ENCODE results near the gene ENDOV. TPM values are rescaled to one million over a fixed set of nuclear protein-coding genes. Genes with fewer than 3 reads are reported as not detected.

ENDOV gene
- total and polyA plus RNA-seq, 2 donors (not counting 3 experiments of a cell fraction or from before 2014, with no cell fraction given), result 20.4 to 25.9 TPM

DNA sequence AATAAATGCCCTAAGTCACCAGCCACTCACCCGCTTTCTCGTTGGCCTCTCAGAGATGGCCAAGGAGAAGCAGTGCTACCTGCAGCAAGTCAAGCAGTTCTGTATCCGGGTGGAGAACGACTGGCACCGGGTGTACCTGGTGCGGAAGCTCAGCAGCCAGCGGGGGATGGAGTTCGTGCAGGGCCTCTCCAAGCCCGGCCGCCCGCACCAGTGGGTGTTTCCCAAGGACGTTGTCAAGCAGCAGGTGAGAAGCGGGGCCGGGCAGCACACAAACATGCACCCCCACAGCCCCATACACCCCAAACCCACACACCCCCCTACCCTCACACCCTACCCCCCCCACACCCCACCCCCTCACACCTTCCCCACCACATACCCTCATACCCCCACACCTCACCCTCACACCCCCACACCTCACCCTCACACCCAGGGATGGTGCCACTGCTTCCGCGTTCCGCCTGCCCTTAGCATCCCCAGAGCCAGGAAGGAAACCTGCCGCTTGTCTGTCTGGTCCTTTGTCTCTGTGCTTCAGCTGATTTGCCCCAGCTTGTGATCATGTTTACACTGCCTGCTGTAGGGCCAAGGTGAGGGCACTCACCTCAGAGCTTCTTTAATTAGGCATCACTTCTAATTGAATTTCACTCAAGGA is 41.9 kb upstream of the ENDOV start:
- Histone ChIP-seq H3K9me3 (replicated peaks; ENCODE audit: control insufficient read depth, insufficient read depth, low read length) (no peaks in the 10 kb centered on the region), H4K20me1 (replicated peaks; ENCODE audit: control insufficient read depth, extremely low read depth, insufficient read depth, low read length) (no peaks in the 10 kb centered on the region), H3K79me2 (ENCODE audit: control insufficient read depth, insufficient read depth, low read length) (no peaks in the 10 kb centered on the region), H3K36me3 (ENCODE audit: control insufficient read depth in 2 of 2, extremely low read depth in 1 of 2, insufficient read depth in 2 of 2, low read length in 2 of 2) (peaks cover 27 to 51% of the 10 kb centered on the region in 2 experiments), H3K4me3 (replicated peaks in 1 of 3; ENCODE audit: insufficient read depth in 1 of 3, low read depth in 1 of 3, low read length in 3 of 3) (no peak overlapping the region), H3K27ac (ENCODE audit: insufficient read depth, low read depth, low read length) (no peak overlapping the region), H3K4me1 (ENCODE audit: control insufficient read depth, extremely low read depth, insufficient read depth, low read length) (no peaks in the 10 kb centered on the region), H3K9me1 (replicated peaks; ENCODE audit: control insufficient read depth, extremely low read depth, insufficient read depth, low read length) (no peaks in the 10 kb centered on the region), H3K27me3 (ENCODE audit: control insufficient read depth in 2 of 2, insufficient read depth in 2 of 2, low read length in 2 of 2) (no peaks in the 10 kb centered on the region), H2AFZ (ENCODE audit: low read depth, low read length) (no peak overlapping the region), H3K4me2 (ENCODE audit: insufficient read depth, low read length) (no peak overlapping the region), H3K9ac (replicated peaks; ENCODE audit: extremely low read depth, insufficient read depth, low read length) (no peak overlapping the region)
- dilution Hi-C loops (cut with MboI; ENCODE audit: extremely low pct_ligation_motif_present, low sequenced_read_pairs) (no loop called here), intact Hi-C loops (cut with micrococcal nuclease) (no loop called here)
- ChIA-PET CTCF (no interaction called here), POLR2A (interaction anchor here (0.7 kb wide), 1 partner anchor 46 kb away, joined by 7 read pairs; no protein-coding TSS in a partner anchor)
- TF ChIP-seq, protein P1, sequence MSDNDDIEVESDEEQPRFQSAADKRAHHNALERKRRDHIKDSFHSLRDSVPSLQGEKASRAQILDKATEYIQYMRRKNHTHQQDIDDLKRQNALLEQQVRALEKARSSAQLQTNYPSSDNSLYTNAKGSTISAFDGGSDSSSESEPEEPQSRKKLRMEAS (IDR thresholded peaks at IDR 0.05; ENCODE audit: insufficient read depth, insufficient read length), result no peak
- TF ChIP-seq FOS (IDR thresholded peaks at IDR 0.05; ENCODE audit: borderline replicate concordance, insufficient read depth, low read length) (no peak), EZH2 (IDR thresholded peaks at IDR 0.05; ENCODE audit: borderline replicate concordance, low read depth, low read length, severe bottlenecking) (no peak), POLR2AphosphoS5 (IDR thresholded peaks at IDR 0.05; ENCODE audit: insufficient read depth, low read depth, low read length) (no peak), JUN (IDR thresholded peaks at IDR 0.05; ENCODE audit: borderline replicate concordance, insufficient read depth, insufficient read length, low read depth) (no peak)
- no peak for FAIRE-seq
- DNase-seq (ENCODE audit: low read depth, low spot score), result no peak
- no TSS peak for BruUV-seq (replicated peaks)

DNA sequence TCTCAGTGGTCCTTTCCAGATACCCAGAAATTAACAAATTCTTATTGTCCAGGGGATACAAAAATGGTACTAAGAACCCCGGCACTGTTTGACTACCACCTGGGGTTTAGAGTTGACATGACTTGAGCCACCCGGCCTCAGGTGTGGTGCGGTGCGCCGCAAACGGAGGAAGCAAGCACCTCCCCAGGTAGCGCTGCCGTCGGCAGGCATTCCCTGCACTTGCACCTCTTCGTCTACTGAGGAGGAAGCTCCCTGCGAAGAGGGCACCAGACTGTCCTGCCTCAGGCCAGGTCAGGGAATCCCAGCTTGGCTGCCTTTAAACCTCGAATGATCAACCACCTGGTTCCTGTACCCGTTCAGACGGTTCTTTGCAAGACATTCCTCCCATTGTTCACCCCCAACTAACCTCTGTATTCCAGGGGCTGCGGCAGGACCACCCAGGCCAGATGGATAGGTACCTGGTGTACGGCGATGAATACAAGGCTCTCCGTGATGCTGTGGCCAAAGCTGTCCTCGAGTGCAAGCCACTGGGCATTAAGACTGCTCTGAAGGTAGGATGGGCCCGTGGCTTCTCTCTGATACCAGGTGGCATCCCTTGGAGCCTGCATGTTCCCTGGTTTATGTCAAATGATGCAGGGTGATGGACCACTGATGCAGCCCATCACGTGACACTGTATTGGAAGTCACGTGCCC is 40.8 kb upstream of the ENDOV start:
- no TSS peak for BruUV-seq (replicated peaks)
- no peaks in the 10 kb centered on the region for H3K9me1 ChIP-seq (replicated peaks; ENCODE audit: control insufficient read depth, extremely low read depth, insufficient read depth, low read length)
- H3K4me3 ChIP-seq (replicated peaks in 1 of 3; ENCODE audit: insufficient read depth in 1 of 3, low read depth in 1 of 3, low read length in 3 of 3), result no peak overlapping the region
- H4K20me1 ChIP-seq (replicated peaks; ENCODE audit: control insufficient read depth, extremely low read depth, insufficient read depth, low read length), result no peaks in the 10 kb centered on the region
- DNase-seq (ENCODE audit: low read depth, low spot score), result no peak
- intact Hi-C loops (cut with micrococcal nuclease), result no loop called here
- ChIA-PET CTCF (interaction anchor here (1.5 kb wide), 1 partner anchor 12 kb away, joined by 4 read pairs; no protein-coding TSS in a partner anchor), POLR2A (interaction anchor here (0.5 to 0.7 kb wide), 2 partner anchors 35 to 47 kb away, joined by 3 to 7 read pairs; no protein-coding TSS in a partner anchor)
- H2AFZ ChIP-seq (ENCODE audit: low read depth, low read length), result no peak overlapping the region
- H3K36me3 ChIP-seq (ENCODE audit: control insufficient read depth in 2 of 2, extremely low read depth in 1 of 2, insufficient read depth in 2 of 2, low read length in 2 of 2), result peaks cover 22 to 49% of the 10 kb centered on the region in 2 experiments
- dilution Hi-C loops (cut with MboI; ENCODE audit: extremely low pct_ligation_motif_present, low sequenced_read_pairs), result no loop called here
- no peaks in the 10 kb centered on the region for H3K9me3 ChIP-seq (replicated peaks; ENCODE audit: control insufficient read depth, insufficient read depth, low read length)
- H3K4me2 ChIP-seq (ENCODE audit: insufficient read depth, low read length), result no peak overlapping the region
- no peaks in the 10 kb centered on the region for H3K27me3 ChIP-seq (ENCODE audit: control insufficient read depth in 2 of 2, insufficient read depth in 2 of 2, low read length in 2 of 2)
- no peaks in the 10 kb centered on the region for H3K79me2 ChIP-seq (ENCODE audit: control insufficient read depth, insufficient read depth, low read length)
- H3K9ac ChIP-seq (replicated peaks; ENCODE audit: extremely low read depth, insufficient read depth, low read length), result no peak overlapping the region
- no peak overlapping the region for H3K27ac ChIP-seq (ENCODE audit: insufficient read depth, low read depth, low read length)
- H3K4me1 ChIP-seq (ENCODE audit: control insufficient read depth, extremely low read depth, insufficient read depth, low read length), result no peaks in the 10 kb centered on the region
- FAIRE-seq, result no peak
- TF ChIP-seq POLR2AphosphoS5 (IDR thresholded peaks at IDR 0.05; ENCODE audit: insufficient read depth, low read depth, low read length) (no peak), POLR2A (IDR thresholded peaks at IDR 0.05; ENCODE audit: low read depth, low read length) (no peak), EZH2 (IDR thresholded peaks at IDR 0.05; ENCODE audit: borderline replicate concordance, low read depth, low read length, severe bottlenecking) (no peak), MYC (IDR thresholded peaks at IDR 0.05; ENCODE audit: low read depth, low read length) (no peak), FOS (IDR thresholded peaks at IDR 0.05; ENCODE audit: borderline replicate concordance, insufficient read depth, low read length) (no peak), GATA2 (IDR thresholded peaks at IDR 0.05; ENCODE audit: insufficient read depth, insufficient read length, low read depth, low read length) (no peak), JUN (IDR thresholded peaks at IDR 0.05; ENCODE audit: borderline replicate concordance, insufficient read depth, insufficient read length, low read depth) (no peak)
- TF ChIP-seq, protein P1 (IDR thresholded peaks at IDR 0.05; ENCODE audit: insufficient read depth, insufficient read length), result no peak
- TF ChIP-seq, protein P2, sequence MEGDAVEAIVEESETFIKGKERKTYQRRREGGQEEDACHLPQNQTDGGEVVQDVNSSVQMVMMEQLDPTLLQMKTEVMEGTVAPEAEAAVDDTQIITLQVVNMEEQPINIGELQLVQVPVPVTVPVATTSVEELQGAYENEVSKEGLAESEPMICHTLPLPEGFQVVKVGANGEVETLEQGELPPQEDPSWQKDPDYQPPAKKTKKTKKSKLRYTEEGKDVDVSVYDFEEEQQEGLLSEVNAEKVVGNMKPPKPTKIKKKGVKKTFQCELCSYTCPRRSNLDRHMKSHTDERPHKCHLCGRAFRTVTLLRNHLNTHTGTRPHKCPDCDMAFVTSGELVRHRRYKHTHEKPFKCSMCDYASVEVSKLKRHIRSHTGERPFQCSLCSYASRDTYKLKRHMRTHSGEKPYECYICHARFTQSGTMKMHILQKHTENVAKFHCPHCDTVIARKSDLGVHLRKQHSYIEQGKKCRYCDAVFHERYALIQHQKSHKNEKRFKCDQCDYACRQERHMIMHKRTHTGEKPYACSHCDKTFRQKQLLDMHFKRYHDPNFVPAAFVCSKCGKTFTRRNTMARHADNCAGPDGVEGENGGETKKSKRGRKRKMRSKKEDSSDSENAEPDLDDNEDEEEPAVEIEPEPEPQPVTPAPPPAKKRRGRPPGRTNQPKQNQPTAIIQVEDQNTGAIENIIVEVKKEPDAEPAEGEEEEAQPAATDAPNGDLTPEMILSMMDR (IDR thresholded peaks at IDR 0.05; ENCODE audit: extremely low read depth in 1 of 2, insufficient read depth in 1 of 2, low read depth in 1 of 2, low read length in 2 of 2), result no peak

Data from endothelial cell of umbilical vein (primary cell).